ENCODE results near the gene UBE2K. TPM values are rescaled to one million over a fixed set of nuclear protein-coding genes. Genes with fewer than 3 reads are reported as not detected.

Gene UBE2K
- total RNA-seq, 1 experiment from 2014 or later: 151 TPM

GRCh38 chr4:39823191-39823590, 125.3 kb downstream of the UBE2K start:
- H2BK5ac ChIP-seq (ENCODE audit: insufficient read length, low read length): no peak overlapping the region
- H4K91ac ChIP-seq (ENCODE audit: insufficient read length, low read depth, low read length): no peak overlapping the region
- peaks cover 6 to 36% (median 28%) of the 10 kb centered on the region in 3 experiments; a peak in 5 of 7 replicates for H3K36me3 Mint-ChIP-seq (ENCODE audit: insufficient read depth in 1 of 3, low read depth in 3 of 3)
- no peak overlapping the region for H2BK12ac ChIP-seq (ENCODE audit: insufficient read length, low read depth, low read length)
- peaks cover 10 to 15% of the 10 kb centered on the region in 2 experiments for H3K4me1 Mint-ChIP-seq
- H3K23me2 ChIP-seq (ENCODE audit: insufficient read length, low read depth, low read length, poor library complexity, severe bottlenecking): no peaks in the 10 kb centered on the region
- no peak overlapping the region for H3K14ac ChIP-seq (ENCODE audit: insufficient read depth, low read length)
- H3K4me1 ChIP-seq (ENCODE audit: insufficient read depth, low read length): no peaks in the 10 kb centered on the region; the same call in 1 of the 2 replicates
- TF ChIP-seq, protein P1, sequence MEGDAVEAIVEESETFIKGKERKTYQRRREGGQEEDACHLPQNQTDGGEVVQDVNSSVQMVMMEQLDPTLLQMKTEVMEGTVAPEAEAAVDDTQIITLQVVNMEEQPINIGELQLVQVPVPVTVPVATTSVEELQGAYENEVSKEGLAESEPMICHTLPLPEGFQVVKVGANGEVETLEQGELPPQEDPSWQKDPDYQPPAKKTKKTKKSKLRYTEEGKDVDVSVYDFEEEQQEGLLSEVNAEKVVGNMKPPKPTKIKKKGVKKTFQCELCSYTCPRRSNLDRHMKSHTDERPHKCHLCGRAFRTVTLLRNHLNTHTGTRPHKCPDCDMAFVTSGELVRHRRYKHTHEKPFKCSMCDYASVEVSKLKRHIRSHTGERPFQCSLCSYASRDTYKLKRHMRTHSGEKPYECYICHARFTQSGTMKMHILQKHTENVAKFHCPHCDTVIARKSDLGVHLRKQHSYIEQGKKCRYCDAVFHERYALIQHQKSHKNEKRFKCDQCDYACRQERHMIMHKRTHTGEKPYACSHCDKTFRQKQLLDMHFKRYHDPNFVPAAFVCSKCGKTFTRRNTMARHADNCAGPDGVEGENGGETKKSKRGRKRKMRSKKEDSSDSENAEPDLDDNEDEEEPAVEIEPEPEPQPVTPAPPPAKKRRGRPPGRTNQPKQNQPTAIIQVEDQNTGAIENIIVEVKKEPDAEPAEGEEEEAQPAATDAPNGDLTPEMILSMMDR (conservative IDR thresholded peaks at IDR 0.05): no peak
- H2BK15ac ChIP-seq (ENCODE audit: low read depth, low read length): no peak overlapping the region
- H3K23ac ChIP-seq (ENCODE audit: insufficient read length, low read depth, low read length): no peak overlapping the region
- no peak for DNase-seq
- H3K9me3 ChIP-seq (ENCODE audit: control insufficient read depth, low read depth, low read length): no peaks in the 10 kb centered on the region
- H3K18ac ChIP-seq (ENCODE audit: insufficient read length, low read depth, low read length): no peak overlapping the region
- H4K8ac ChIP-seq (replicated peaks; ENCODE audit: insufficient read length, low read depth, low read length): no peak overlapping the region
- H2AFZ ChIP-seq (ENCODE audit: low read length): no peak overlapping the region
- H3K79me2 ChIP-seq (ENCODE audit: insufficient read depth, low read length): no peaks in the 10 kb centered on the region
- H3K56ac ChIP-seq (ENCODE audit: insufficient read length, low read depth, low read length): no peak overlapping the region
- no peak overlapping the region for H3T11ph ChIP-seq (ENCODE audit: low read length)
- no peak overlapping the region for H4K5ac ChIP-seq (ENCODE audit: insufficient read length, low read depth, low read length)
- H3K9ac ChIP-seq (ENCODE audit: extremely low read depth, insufficient read length, low read length): no peak overlapping the region
- H3K4me2 ChIP-seq (ENCODE audit: insufficient read depth, insufficient read length, low read length): no peak overlapping the region
- no peak overlapping the region for H3K4me3 Mint-ChIP-seq
- H3K4ac ChIP-seq (ENCODE audit: low read depth, low read length): no peak overlapping the region
- H2BK20ac ChIP-seq (ENCODE audit: low read depth, low read length, poor library complexity, severe bottlenecking): no peak overlapping the region
- H2AK5ac ChIP-seq (ENCODE audit: insufficient read length, low read length): no peak overlapping the region
- H3K27me3 Mint-ChIP-seq (ENCODE audit: low read depth): no peaks in the 10 kb centered on the region
- H4K20me1 ChIP-seq (ENCODE audit: control insufficient read depth, insufficient read depth, insufficient read length): no peaks in the 10 kb centered on the region
- H3K27ac ChIP-seq (ENCODE audit: insufficient read length, low read depth, low read length): no peak overlapping the region
- H3K79me1 ChIP-seq (ENCODE audit: insufficient read depth, low read depth, low read length, poor library complexity, severe bottlenecking): no peaks in the 10 kb centered on the region
- H3K9me3 Mint-ChIP-seq: no peaks in the 10 kb centered on the region
- peak overlapping the region in 1 of 3 experiments; percentile 51; a peak in 1 of 7 replicates for H3K27ac Mint-ChIP-seq
- no peaks in the 10 kb centered on the region for H3K27me3 ChIP-seq (ENCODE audit: insufficient read depth, low read length)
- no peak overlapping the region for H2BK120ac ChIP-seq (ENCODE audit: low read depth, low read length, poor library complexity, severe bottlenecking)
- WGBS (ENCODE audit: extremely low coverage, insufficient read length, low lambda C conversion rate): no CpG with 5 or more reads among the region's 2 CpGs

All from H9 (cell line).